Measurements from ENCODE around the gene PWP1. TPM values are rescaled to one million over a fixed set of nuclear protein-coding genes. Genes with fewer than 3 reads are reported as not detected.

Gene PWP1
- total RNA-seq, 1 donor from 2014 or later = 52.9 TPM

Other genes starting within 250 kb of the PWP1 start
- 30.5 and 34.4 TPM in 2 replicates for gene PRDM4, start 75.3 kb downstream of the PWP1 start, total RNA-seq
- gene ASCL4, start 88.9 kb downstream of the PWP1 start, total RNA-seq = not detected in 2 replicates